Tibial nerve (tissue), 3 donors: Measurements from ENCODE around the gene FAM107B.

Experiments used
- CTCF ChIP-seq, 5 experiments: fragments of 200-600 bp in 3 of 5; fragments of 450-650 bp in 2 of 5; sonication (generic) in 3 of 5; IDR thresholded peaks; one replicate each; pipeline ENCODE4 v1.5.1; 2016 to 2019; ENCODE audit warnings: antibody characterized with exemption in 5 of 5, mild to moderate bottlenecking in 3 of 5, moderate library complexity in 2 of 5
- POLR2A ChIP-seq, 2 donors: fragments of 450-650 bp; IDR thresholded peaks; one replicate each; pipeline ENCODE4 v1.6.1; 2017; ENCODE audit warnings: antibody characterized with exemption in 2 of 2, mild to moderate bottlenecking in 2 of 2, moderate library complexity in 2 of 2

- no peak for TF ChIP-seq POLR2A (IDR thresholded peaks at IDR 0.05)
- TF ChIP-seq CTCF (IDR thresholded peaks at IDR 0.05), result no peak
Measured at GRCh38 chr10:14659626-14660196, 115.0 kb downstream of the FAM107B start.
